GM12878 (cell line): ENCODE results near the gene PKD1L1. TPM values are rescaled to one million over a fixed set of nuclear protein-coding genes. Genes with fewer than 3 reads are reported as not detected.

Experiments used
- ATAC-seq: fragments of 200-7000 bp; cut with Tn5 transposase; 3 replicates; pipeline ENCODE4 v1.9.1; 2020; ENCODE audit warnings: mild to moderate bottlenecking, moderate library complexity
- BruUV-seq: library from RNA; stranded (reverse); fragments of 400-500 nt; replicated peaks from 2 replicates; lab custom pipeline; 2021; lab: Mats Ljungman, UMichigan
- CTCF ChIA-PET: fragments of 300-600 bp; sonication (Branson Sonifier 250); formaldehyde crosslinking; extraction: SDS; loops from one replicate; lab custom pipeline; 2021; ENCODE audit warnings: inconsistent platforms; lab: Yijun Ruan, JAX
- POLR2A ChIA-PET: fragments of 350-600 bp; formaldehyde crosslinking; extraction: SDS; loops from one replicate; lab custom pipeline; 2021; ENCODE audit warnings: inconsistent platforms; lab: Charles Lee
- RAD21 ChIA-PET: fragments of 300-600 bp; sonication (Branson Sonifier 250); formaldehyde crosslinking; loops from one replicate; lab custom pipeline; 2023; ENCODE audit warnings: antibody characterized with exemption; ENCODE audit not compliant: unreplicated experiment; lab: Charles Lee
- SMC1A ChIA-PET: fragments of 300-600 bp; sonication (Branson Sonifier 250); formaldehyde crosslinking; loops from one replicate; lab custom pipeline; 2023; ENCODE audit not compliant: unreplicated experiment, uncharacterized antibody; lab: Charles Lee
- DNase-seq: peaks from one replicate; pipeline ENCODE4 v3.0.0-alpha.2; 2011; ENCODE audit warnings: low read depth, low spot score
- FAIRE-seq: peaks from 3 replicates; lab custom pipeline; 2011; peaks lifted over from hg19 to GRCh38; lab: Jason Lieb, UNC
- H2AFZ ChIP-seq: 2 replicates; pipeline ENCODE4 v1.6.0; 2011; ENCODE audit warnings: low read depth, low read length, control low read depth; ENCODE audit not compliant: control insufficient read depth
- H3K27ac ChIP-seq: 2 replicates; pipeline ENCODE4 v1.5.1; 2011; ENCODE audit warnings: control low read depth; ENCODE audit not compliant: control insufficient read depth, insufficient read depth
- H3K27me3 ChIP-seq, 2 experiments: replicated peaks in 1 of 2; 2 replicates each; pipeline versions ENCODE4 v1.6.0 to v1.6.1; 2011; ENCODE audit warnings: low read length in 1 of 2; ENCODE audit not compliant: control insufficient read depth in 2 of 2, insufficient read depth in 2 of 2
- H3K36me3 ChIP-seq, 2 experiments: 2 replicates each; pipeline ENCODE4 v1.5.1; 2011; ENCODE audit warnings: low read length in 1 of 2; ENCODE audit not compliant: control insufficient read depth in 2 of 2, insufficient read depth in 2 of 2
- H3K4me1 ChIP-seq: 2 replicates; pipeline ENCODE4 v1.6.1; 2011; ENCODE audit warnings: mild to moderate bottlenecking, low read length, moderate library complexity, mixed read lengths; ENCODE audit not compliant: control insufficient read depth, insufficient read depth
- H3K4me2 ChIP-seq: 2 replicates; pipeline ENCODE4 v1.6.0; 2011; ENCODE audit warnings: control low read depth; ENCODE audit not compliant: control insufficient read depth, insufficient read depth
- H3K4me3 ChIP-seq: fragments of 200-600 bp; sonication (generic); 2 replicates; pipeline ENCODE4 v1.5.1; 2016
- H3K79me2 ChIP-seq: 2 replicates; pipeline ENCODE4 v1.6.0; 2011; ENCODE audit warnings: low read length; ENCODE audit not compliant: control insufficient read depth, insufficient read depth
- H3K9ac ChIP-seq: 2 replicates; pipeline ENCODE4 v1.8.0; 2011; ENCODE audit warnings: low read length, control low read depth, mixed read lengths; ENCODE audit not compliant: control insufficient read depth, insufficient read depth
- H3K9me3 ChIP-seq: replicated peaks from 3 replicates; pipeline ENCODE4 v1.5.1; 2011; ENCODE audit warnings: mild to moderate bottlenecking, low read length; ENCODE audit not compliant: control insufficient read depth, insufficient read depth
- H4K20me1 ChIP-seq: 2 replicates; pipeline ENCODE4 v1.6.0; 2011; ENCODE audit not compliant: control insufficient read depth, insufficient read depth
- CBX5 ChIP-seq: sonication (generic); IDR thresholded peaks from 2 replicates; pipeline ENCODE4 v1.6.1; 2016; ENCODE audit warnings: low read depth, moderate library complexity, mild to moderate bottlenecking, inconsistent platforms
- CHD1 ChIP-seq: IDR thresholded peaks from 2 replicates; pipeline ENCODE4 v1.6.1; 2012; ENCODE audit warnings: low read depth, low read length, improper control_type of control experiment
- GATAD2B ChIP-seq: fragments of 450-650 bp; conservative IDR thresholded peaks from 2 replicates; pipeline ENCODE4 v1.6.1; 2017; ENCODE audit warnings: low read depth, mild to moderate bottlenecking, moderate library complexity
- HCFC1 ChIP-seq: fragments of 150-350 bp; IDR thresholded peaks from 2 replicates; pipeline ENCODE4 v1.6.1; 2014; ENCODE audit warnings: low read length
- KLF5 ChIP-seq: fragments of 450-650 bp; IDR thresholded peaks from 2 replicates; pipeline ENCODE4 v1.6.1; 2014; ENCODE audit warnings: mild to moderate bottlenecking; ENCODE audit not compliant: partially characterized antibody
- SIN3A ChIP-seq: IDR thresholded peaks from 2 replicates; pipeline ENCODE4 v1.6.1; 2012; ENCODE audit warnings: low read depth, low read length, improper control_type of control experiment
- SP1 ChIP-seq: IDR thresholded peaks from one replicate; pipeline ENCODE4 v1.6.1; 2011; ENCODE audit warnings: low read depth, low read length
- TCF12 ChIP-seq: IDR thresholded peaks from 2 replicates; pipeline ENCODE4 v1.6.1; 2011; ENCODE audit warnings: low read depth, mild to moderate bottlenecking, low read length
- ZNF207 ChIP-seq: fragments of 450-650 bp; IDR thresholded peaks from 2 replicates; pipeline ENCODE4 v1.6.1; 2014; ENCODE audit warnings: antibody characterized with exemption, mild to moderate bottlenecking, borderline replicate concordance
- WGBS: methylation state at CpG from one replicate; pipeline ENCODE4 v1.1.6; 2016; ENCODE audit warnings: low lambda C conversion rate; ENCODE audit not compliant: insufficient replicate concordance, insufficient coverage; ENCODE audit errors: missing lambda C conversion rate; 5-methylcytosine and 5-hydroxymethylcytosine counted together
- in situ Hi-C: fragments of 300-500 bp; cut with MboI; formaldehyde crosslinking; loops from 9 replicates; pipeline ENCODE4 v1.14.3; 2018; ENCODE audit warnings: mixed read lengths
- intact Hi-C: fragments of 100-400 bp; cut with micrococcal nuclease; formaldehyde crosslinking; loops from one replicate; pipeline ENCODE4 v1.14.2; 2022; ENCODE audit not compliant: unreplicated experiment
- polyA plus RNA-seq, 11 experiments: library from polyadenylated mRNA; depleted of rRNA in 4 of 11; unstranded in 6 of 11; stranded (reverse) in 5 of 11; fragments of >200 nt; fragmentation: Nextera tagmentation in 4 of 11; fragmentation: Illumina TruSeq in 1 of 11; extraction: Ambion mirVana in 4 of 11; extraction: Trizol in 1 of 11; gene quantifications; 1 replicate in 1 of 11; 2 replicates in 10 of 11; pipeline versions ENCODE4 v1.2.1 to v1.2.3, GENCODE V29; 2011 to 2016; ENCODE audit warnings: inconsistent platforms in 2 of 11, missing spikeins in 2 of 11, low read depth in 1 of 11
- total RNA-seq, 4 experiments: library from RNA; depleted of rRNA in 3 of 4; stranded (reverse); fragments of >200 nt in 3 of 4; fragmentation: Illumina TruSeq in 1 of 4; extraction: Trizol in 1 of 4; gene quantifications; 2 replicates each; pipeline versions ENCODE4 v1.2.1 to v1.2.3, GENCODE V29; 2013 to 2021

Gene PKD1L1
- total and polyA plus RNA-seq, 10 of the 15 experiments (the other 5 are each of a cell fraction or from before 2014, with no cell fraction given): under 0.01 to 0.05 (median 0.02) TPM; not detected in 3

DNA sequence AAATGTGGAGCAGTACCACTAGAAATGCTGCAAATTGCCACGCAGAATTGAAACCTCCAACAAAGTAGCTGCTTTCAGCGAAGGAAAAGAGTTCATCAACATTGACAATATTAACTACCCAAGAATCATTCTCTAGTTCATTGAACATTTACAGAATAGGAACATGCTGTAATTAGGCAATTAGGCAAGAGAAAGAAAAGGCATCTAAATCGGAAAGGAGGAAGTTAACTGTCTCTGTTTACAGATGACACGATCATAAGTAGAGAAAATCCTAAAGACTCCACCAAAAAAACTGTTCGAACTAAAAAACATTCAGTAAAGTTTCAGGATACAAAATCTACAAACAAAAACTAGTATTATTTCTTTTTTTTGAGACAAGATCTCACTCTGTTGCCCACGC lies 8.9 kb upstream of the PKD1L1 start:
- Histone ChIP-seq H3K27me3 (no peaks in the 10 kb centered on the region), H3K9ac (no peak overlapping the region), H3K27ac (no peak overlapping the region), H3K36me3 (peaks cover 2 to 3% of the 10 kb centered on the region in 2 experiments; a peak in 2 of 4 replicates), H2AFZ (no peak overlapping the region), H3K4me2 (no peak overlapping the region), H3K4me1 (peaks cover 4% of the 10 kb centered on the region; the same call in 1 of the 2 replicates), H3K79me2 (no peaks in the 10 kb centered on the region), H3K4me3 (no peak overlapping the region), H3K9me3 (no peaks in the 10 kb centered on the region), H4K20me1 (no peaks in the 10 kb centered on the region)
- 82% methylated on average over 6 of the region's 6 CpGs for WGBS
- no peak for TF ChIP-seq TCF12
- no peak for TF ChIP-seq GATAD2B
- TF ChIP-seq HCFC1: no peak
- no peak for TF ChIP-seq CHD1
- no peak for TF ChIP-seq CBX5
- TF ChIP-seq ZNF207: no peak
- no peak for TF ChIP-seq SIN3A
- no peak for TF ChIP-seq KLF5
- TF ChIP-seq SP1: no peak
- DNase-seq (no peak), FAIRE-seq (no peak), ATAC-seq (no peak)
- BruUV-seq: no TSS peak
- POLR2A ChIA-PET: no interaction called here
- CTCF ChIA-PET: interaction anchor here (0.7 to 2.2 kb wide), 4 partner anchors 11 to 157 kb away, joined by 3 to 7 read pairs (median 3); no protein-coding TSS in a partner anchor
- RAD21 ChIA-PET: interaction anchor here (1.1 kb wide), 1 partner anchor 12 kb away, joined by 3 read pairs; no protein-coding TSS in a partner anchor
- intact Hi-C loops: no loop called here
- in situ Hi-C loops: no loop called here
- SMC1A ChIA-PET: interaction anchor here (1.0 kb wide), 1 partner anchor 9 kb away, joined by 4 read pairs; the partner anchor contains the start of gene PKD1L1
